T-cell (primary cell): ENCODE results near the gene TANGO2. TPM values are rescaled to one million over a fixed set of nuclear protein-coding genes. Genes with fewer than 3 reads are reported as not detected.

Experiments
- ATAC-seq, 4 experiments: fragments of 200-7000 bp in 3 of 4; fragments of 150-1000 bp in 1 of 4; cut with Tn5 transposase; replicated peaks in 1 of 4; 1 replicate in 3 of 4; 2 replicates in 1 of 4; pipeline ENCODE4 v1.10.0; 2021; ENCODE audit warnings: moderate library complexity in 3 of 4, mild to moderate bottlenecking in 2 of 4, moderate number of reproducible peaks in 1 of 4
- CTCF ChIA-PET, 2 donors: fragments of 300-600 bp; sonication (Branson Sonifier 250); formaldehyde crosslinking; loops; one replicate each; lab custom pipeline; 2022; ENCODE audit warnings: antibody characterized with exemption in 2 of 2; lab: Charles Lee
- POLR2A ChIA-PET, 2 donors: fragments of 300-600 bp; sonication (Branson Sonifier 250); formaldehyde crosslinking; loops; one replicate each; lab custom pipeline; 2022; ENCODE audit warnings: antibody characterized with exemption in 2 of 2; lab: Charles Lee
- DNase-seq, 35 experiments: peaks; one replicate each; pipeline versions ENCODE4 v3.0.0 to v3.0.0-alpha.2; 2013 to 2023
- H3K27ac ChIP-seq: one replicate; pipeline ENCODE4 v1.5.1; 2013; ENCODE audit warnings: low read length
- H3K27me3 ChIP-seq, 2 experiments: replicated peaks in 1 of 2; 1 replicate in 1 of 2; 2 replicates in 1 of 2; pipeline versions ENCODE4 v1.6.1 to v1.7.0; 2013; ENCODE audit warnings: low read length in 1 of 2, mixed read lengths in 1 of 2; ENCODE audit not compliant: control insufficient read depth in 2 of 2, insufficient read depth in 2 of 2; ENCODE audit errors: extremely low read depth in 1 of 2
- H3K36me3 ChIP-seq, 2 donors: 1 replicate in 1 of 2; 2 replicates in 1 of 2; pipeline versions ENCODE4 v1.6.1 to v1.7.0; 2013; ENCODE audit warnings: low read length in 1 of 2; ENCODE audit not compliant: control insufficient read depth in 2 of 2, insufficient read depth in 1 of 2; ENCODE audit errors: extremely low read depth in 1 of 2
- H3K4me1 ChIP-seq, 2 experiments: 1 replicate in 1 of 2; 2 replicates in 1 of 2; pipeline versions ENCODE4 v1.6.1 to v1.7.0; 2013; ENCODE audit warnings: low read length in 2 of 2, mixed read lengths in 1 of 2; ENCODE audit not compliant: insufficient read depth in 2 of 2, control insufficient read depth in 1 of 2; ENCODE audit errors: extremely low read depth in 1 of 2
- H3K4me3 ChIP-seq, 2 donors: 1 replicate in 1 of 2; 2 replicates in 1 of 2; pipeline versions ENCODE4 v1.5.1 to v1.7.0; 2013; ENCODE audit warnings: mild to moderate bottlenecking in 2 of 2, low read length in 1 of 2, moderate library complexity in 1 of 2; ENCODE audit not compliant: control insufficient read depth in 1 of 2; ENCODE audit errors: extremely low read depth in 1 of 2
- H3K9me3 ChIP-seq: 2 replicates; pipeline ENCODE4 v1.7.0; 2013
- H3K27ac Mint-ChIP-seq, 2 donors: one replicate each; pipeline ENCODE4 v1.8.0; 2020 to 2021; ENCODE audit warnings: mild to moderate bottlenecking in 2 of 2, mixed read lengths in 2 of 2
- H3K27me3 Mint-ChIP-seq, 2 donors: one replicate each; pipeline ENCODE4 v1.8.0; 2021 to 2022; ENCODE audit warnings: mixed read lengths in 2 of 2
- H3K36me3 Mint-ChIP-seq: one replicate; pipeline ENCODE4 v1.8.0; 2021; ENCODE audit warnings: mixed read lengths
- H3K4me1 Mint-ChIP-seq, 3 donors: one replicate each; pipeline ENCODE4 v1.8.0; 2020 to 2022; ENCODE audit warnings: mixed read lengths in 3 of 3, mild to moderate bottlenecking in 1 of 3
- H3K4me3 Mint-ChIP-seq, 3 donors: one replicate each; pipeline ENCODE4 v1.8.0; 2020 to 2022; ENCODE audit warnings: mild to moderate bottlenecking in 3 of 3, mixed read lengths in 3 of 3, moderate library complexity in 3 of 3
- H3K9me3 Mint-ChIP-seq, 3 donors: one replicate each; pipeline ENCODE4 v1.8.0; 2020 to 2022; ENCODE audit warnings: mixed read lengths in 3 of 3
- WGBS: methylation state at CpG from one replicate; pipeline ENCODE4 v1.1.5; 2013; ENCODE audit warnings: missing lambda C conversion rate; ENCODE audit not compliant: insufficient coverage; 5-methylcytosine and 5-hydroxymethylcytosine counted together
- total RNA-seq, 35 experiments: library from RNA in 6 of 35; stranded (reverse) in 6 of 35; fragments of 120-200 nt in 1 of 35; gene quantifications; one replicate each; pipeline versions ENCODE4 v1.2.1 to v1.2.4 and lab custom pipeline; 2013 to 2026

Gene TANGO2
- total RNA-seq, 5 donors from 2014 or later (not counting 1 experiment from before 2014, with no cell fraction given), result 29.9 to 48.4 (median 43.7) TPM

DNA sequence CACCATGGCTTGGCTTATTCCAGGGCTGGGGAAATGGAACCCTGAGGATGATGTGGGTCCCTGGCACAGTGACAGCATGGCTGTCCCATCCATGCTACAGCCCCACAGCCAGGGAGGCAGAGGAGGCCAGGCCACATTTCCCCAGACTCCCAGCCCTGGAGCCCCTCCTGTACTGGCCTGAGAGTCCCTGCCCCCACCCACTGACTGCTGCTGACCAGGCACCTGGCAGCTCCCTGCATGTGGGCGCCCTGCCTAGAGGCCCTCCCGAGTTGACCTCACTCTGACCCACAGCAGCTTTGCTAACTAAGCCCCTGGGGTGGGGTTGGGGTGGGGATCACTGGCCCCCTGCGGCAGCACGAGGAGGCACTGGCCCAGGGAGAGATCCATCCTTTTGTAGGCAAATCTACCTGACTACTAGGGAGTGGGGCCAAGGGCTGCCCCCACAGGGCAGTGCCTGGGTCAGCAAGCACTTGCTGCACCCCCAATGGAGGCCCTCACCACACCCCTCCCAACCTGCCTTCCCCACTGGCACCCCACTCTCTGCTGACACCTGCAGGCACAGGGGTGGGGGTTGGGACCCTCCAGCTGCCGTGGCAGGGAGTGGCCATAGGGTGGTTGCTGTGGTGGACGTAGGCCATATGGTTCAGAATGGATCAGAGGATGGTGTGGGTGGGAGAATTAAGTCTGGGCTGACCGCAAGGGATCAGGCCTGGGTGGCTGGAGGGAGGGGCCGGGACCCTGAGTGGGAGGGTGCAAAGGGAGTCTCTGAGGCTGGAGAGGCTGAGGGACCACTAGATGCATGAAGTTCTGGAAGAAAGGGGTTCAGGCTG, 21.7 kb upstream of the TANGO2 start:
- Histone ChIP-seq H3K27me3 (peaks cover 0 to 14% of the 10 kb centered on the region in 2 experiments), H3K4me3 (no peak overlapping the region), H3K36me3 (no peaks in the 10 kb centered on the region), H3K4me1 (no peaks in the 10 kb centered on the region), H3K27ac (no peak overlapping the region), H3K9me3 (no peaks in the 10 kb centered on the region)
- no peak for ATAC-seq
- POLR2A ChIA-PET, result no interaction called here
- H3K27ac Mint-ChIP-seq, result no peak overlapping the region
- no peak overlapping the region for H3K4me3 Mint-ChIP-seq
- peaks cover 6 to 15% (median 12%) of the 10 kb centered on the region in 3 donors for H3K9me3 Mint-ChIP-seq
- no peaks in the 10 kb centered on the region for H3K27me3 Mint-ChIP-seq
- H3K36me3 Mint-ChIP-seq, result no peaks in the 10 kb centered on the region
- 90% methylated on average over 4 of the region's 8 CpGs for WGBS
- H3K4me1 Mint-ChIP-seq, result no peaks in the 10 kb centered on the region
- CTCF ChIA-PET, result no interaction called here
- DNase-seq, result no peak

DNA sequence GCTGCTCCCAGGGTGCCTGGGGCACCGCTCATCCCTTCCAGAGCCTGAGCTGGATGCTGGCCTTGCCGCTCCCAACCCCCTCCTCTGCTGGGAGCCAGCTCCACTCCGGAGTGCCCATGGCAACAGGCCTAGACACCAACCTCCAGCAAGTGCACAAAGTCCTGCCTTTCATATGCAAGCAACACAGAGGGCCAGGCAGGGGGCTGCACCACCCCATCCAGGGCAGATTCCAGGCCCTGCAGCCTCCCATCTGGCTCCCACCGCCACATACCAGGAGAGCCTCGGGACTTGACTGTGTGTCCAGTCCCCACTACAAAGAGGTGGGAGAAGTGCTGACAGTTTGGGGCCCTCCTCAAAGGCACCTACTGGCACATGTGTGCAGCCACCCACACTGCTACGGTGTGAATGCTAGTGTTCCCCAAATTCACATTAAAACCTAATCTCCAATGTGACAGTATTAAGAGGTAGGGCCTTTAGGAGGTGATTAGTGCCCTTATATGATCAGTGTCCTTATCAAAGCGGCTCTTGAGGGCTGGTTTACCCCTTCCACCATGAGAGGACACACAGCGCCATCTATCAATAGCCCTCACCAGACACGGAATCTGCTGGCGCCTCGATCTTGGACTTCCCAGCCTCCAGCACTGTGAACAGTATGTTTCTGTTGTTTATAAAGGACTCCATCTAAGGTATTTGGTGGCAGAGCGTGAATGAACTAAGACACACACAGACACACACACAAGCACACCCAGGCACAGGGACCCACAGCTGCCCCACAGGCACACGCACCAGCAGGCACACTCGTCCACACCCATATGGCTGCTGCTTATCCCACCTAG, 20.4 kb upstream of the TANGO2 start:
- ChIA-PET CTCF (no interaction called here), POLR2A (no interaction called here)
- H3K27ac ChIP-seq, result no peak overlapping the region
- no peaks in the 10 kb centered on the region for H3K36me3 ChIP-seq
- H3K4me3 ChIP-seq, result no peak overlapping the region
- no peaks in the 10 kb centered on the region for H3K36me3 Mint-ChIP-seq
- H3K4me1 ChIP-seq, result no peaks in the 10 kb centered on the region
- WGBS, result 91% methylated on average over 3 of the region's 14 CpGs
- no peak overlapping the region for H3K4me3 Mint-ChIP-seq
- no peaks in the 10 kb centered on the region for H3K9me3 ChIP-seq
- no peak overlapping the region for H3K27ac Mint-ChIP-seq
- DNase-seq, result no peak
- H3K4me1 Mint-ChIP-seq, result no peaks in the 10 kb centered on the region
- peaks cover 0 to 14% of the 10 kb centered on the region in 2 experiments for H3K27me3 ChIP-seq
- no peaks in the 10 kb centered on the region for H3K27me3 Mint-ChIP-seq
- no peak for ATAC-seq
- H3K9me3 Mint-ChIP-seq, result peaks cover 11 to 19% (median 15%) of the 10 kb centered on the region in 3 donors

DNA sequence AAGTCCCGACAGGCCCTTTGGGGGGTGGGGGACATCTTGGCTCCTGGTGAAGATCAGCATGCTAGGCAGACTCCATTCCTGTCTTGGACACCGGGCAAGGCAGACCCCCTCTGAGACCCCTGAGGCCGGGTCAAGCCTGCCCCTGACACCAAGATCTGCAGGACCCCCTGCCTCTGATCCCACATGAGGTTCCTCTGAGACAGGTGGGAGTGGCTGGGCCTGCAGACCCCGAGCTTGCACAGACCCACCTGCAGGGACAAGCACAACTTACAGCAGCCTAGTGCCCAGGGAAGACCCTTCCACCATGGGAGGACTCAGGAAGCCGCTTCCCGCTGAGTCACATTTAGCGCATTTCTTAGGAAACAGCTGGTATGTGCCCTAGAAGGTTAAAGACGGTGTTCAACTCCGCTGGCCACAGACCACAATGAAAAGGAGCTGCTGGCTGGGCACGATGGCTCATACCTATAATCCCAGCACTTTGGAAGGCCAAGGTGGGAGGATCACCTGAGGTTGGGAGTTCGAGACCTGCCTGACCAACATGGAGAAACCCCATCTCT, 19.8 kb upstream of the TANGO2 start:
- ATAC-seq, result no peak

DNA sequence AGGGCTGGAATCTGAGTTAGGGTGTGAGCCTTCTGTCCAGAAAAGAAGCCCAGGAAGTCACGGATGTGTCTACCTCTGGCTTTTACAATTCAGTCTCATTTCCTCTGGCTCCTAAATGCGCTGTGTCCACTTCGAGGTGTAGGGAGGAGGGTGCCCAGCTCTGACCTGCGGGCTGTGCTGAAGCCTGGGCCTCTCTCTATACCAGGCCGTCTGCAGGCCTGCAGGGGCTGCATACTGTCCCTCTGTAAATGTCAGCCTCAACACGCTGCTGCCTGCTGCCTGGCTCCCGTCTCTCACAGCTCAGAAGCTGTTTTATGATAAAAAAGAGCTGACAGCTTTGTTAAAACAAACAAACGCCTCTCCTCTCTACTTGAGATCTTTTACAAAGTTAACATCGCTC, 18.8 kb upstream of the TANGO2 start:
- H3K27me3 ChIP-seq, result peaks cover 0 to 10% of the 10 kb centered on the region in 2 experiments
- no peaks in the 10 kb centered on the region for H3K4me1 ChIP-seq
- Mint-ChIP-seq H3K36me3 (no peaks in the 10 kb centered on the region), H3K27me3 (no peaks in the 10 kb centered on the region), H3K4me3 (no peak overlapping the region), H3K9me3 (peaks cover 11 to 19% (median 15%) of the 10 kb centered on the region in 3 donors), H3K4me1 (no peaks in the 10 kb centered on the region), H3K27ac (no peak overlapping the region)
- ATAC-seq (no peak), DNase-seq (no peak)
- H3K9me3 ChIP-seq, result no peaks in the 10 kb centered on the region
- H3K36me3 ChIP-seq, result no peaks in the 10 kb centered on the region
- WGBS, result 83% methylated on average over 4 of the region's 9 CpGs
- POLR2A ChIA-PET, result no interaction called here
- H3K27ac ChIP-seq, result no peak overlapping the region
- CTCF ChIA-PET, result no interaction called here
- H3K4me3 ChIP-seq, result no peak overlapping the region

More for the DNA sequence above, 19.8 kb upstream of the TANGO2 start:
- no peak overlapping the region for H3K27ac Mint-ChIP-seq
- ChIA-PET CTCF (no interaction called here), POLR2A (no interaction called here)
- no peak for DNase-seq
- H3K4me1 ChIP-seq, result no peaks in the 10 kb centered on the region
- no peak overlapping the region for H3K4me3 ChIP-seq
- no peaks in the 10 kb centered on the region for H3K4me1 Mint-ChIP-seq
- no peaks in the 10 kb centered on the region for H3K27me3 Mint-ChIP-seq
- H3K36me3 ChIP-seq, result no peaks in the 10 kb centered on the region
- H3K4me3 Mint-ChIP-seq, result no peak overlapping the region
- no peak overlapping the region for H3K27ac ChIP-seq
- no peaks in the 10 kb centered on the region for H3K9me3 ChIP-seq
- 63% methylated on average over 7 of the region's 11 CpGs for WGBS
- H3K27me3 ChIP-seq, result peaks cover 0 to 14% of the 10 kb centered on the region in 2 experiments
- peaks cover 11 to 19% (median 15%) of the 10 kb centered on the region in 3 donors for H3K9me3 Mint-ChIP-seq
- no peaks in the 10 kb centered on the region for H3K36me3 Mint-ChIP-seq

DNA sequence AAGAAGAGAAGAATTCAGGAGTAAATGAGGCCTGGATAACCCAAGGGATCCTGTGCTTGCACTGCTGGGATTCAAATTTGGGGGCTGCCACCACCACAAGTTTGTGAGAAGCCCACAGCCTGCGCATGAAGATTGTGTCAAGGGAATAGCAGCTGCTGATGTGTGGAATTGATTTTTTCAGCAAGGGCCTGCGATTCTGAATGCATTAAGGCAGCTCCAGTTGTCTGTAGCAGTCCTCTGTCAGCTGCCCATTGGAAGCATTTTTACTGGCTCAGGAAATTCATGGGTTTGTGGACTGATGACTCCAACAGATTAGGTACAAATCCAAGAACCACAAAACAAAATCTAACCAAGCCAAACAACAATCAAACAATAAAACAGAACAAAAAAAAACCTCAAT, 18.3 kb upstream of the TANGO2 start:
- peaks cover 0 to 9% of the 10 kb centered on the region in 2 experiments for H3K27me3 ChIP-seq
- H3K27me3 Mint-ChIP-seq, result no peaks in the 10 kb centered on the region
- no peaks in the 10 kb centered on the region for H3K4me1 ChIP-seq
- ChIA-PET CTCF (interaction anchor here in 1 of 2 donors (0.5 kb wide), 1 partner anchor 8 kb away, joined by 5 read pairs; no protein-coding TSS in a partner anchor), POLR2A (no interaction called here)
- H3K4me3 ChIP-seq, result no peak overlapping the region
- DNase-seq, result no peak
- H3K36me3 Mint-ChIP-seq, result no peaks in the 10 kb centered on the region
- H3K36me3 ChIP-seq, result no peaks in the 10 kb centered on the region
- peaks cover 11 to 19% (median 15%) of the 10 kb centered on the region in 3 donors for H3K9me3 Mint-ChIP-seq
- no peaks in the 10 kb centered on the region for H3K4me1 Mint-ChIP-seq
- no peak overlapping the region for H3K27ac ChIP-seq
- H3K4me3 Mint-ChIP-seq, result no peak overlapping the region
- no peaks in the 10 kb centered on the region for H3K9me3 ChIP-seq
- no peak for ATAC-seq
- 83% methylated on average over 2 of the region's 2 CpGs for WGBS
- H3K27ac Mint-ChIP-seq, result no peak overlapping the region

DNA sequence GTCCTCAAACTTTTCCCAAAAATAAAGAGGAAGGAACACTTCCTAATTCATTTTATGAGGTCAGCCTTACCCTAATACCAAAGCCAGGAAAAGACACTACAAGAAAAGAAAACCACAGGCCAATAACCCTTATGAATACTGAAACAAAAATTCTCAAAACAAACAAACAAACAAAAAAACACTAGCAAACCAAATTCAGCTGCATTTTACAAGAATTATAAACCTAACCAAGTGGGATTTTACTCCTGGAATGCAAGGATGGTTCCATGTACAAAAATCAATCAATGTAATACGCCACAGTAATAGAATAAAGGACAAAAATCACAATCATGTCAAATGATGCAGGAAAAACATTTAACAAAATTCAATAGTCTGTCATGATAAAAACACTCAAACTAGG, 17.6 kb upstream of the TANGO2 start:
- H3K4me3 Mint-ChIP-seq, result no peak overlapping the region
- Histone ChIP-seq H3K4me1 (no peaks in the 10 kb centered on the region), H3K36me3 (no peaks in the 10 kb centered on the region), H3K4me3 (no peak overlapping the region), H3K27ac (no peak overlapping the region), H3K9me3 (no peaks in the 10 kb centered on the region), H3K27me3 (peaks cover 0 to 6% of the 10 kb centered on the region in 2 experiments)
- no peaks in the 10 kb centered on the region for H3K36me3 Mint-ChIP-seq
- no peak for ATAC-seq
- H3K9me3 Mint-ChIP-seq, result peaks cover 11 to 19% (median 15%) of the 10 kb centered on the region in 3 donors
- H3K27me3 Mint-ChIP-seq, result no peaks in the 10 kb centered on the region
- H3K4me1 Mint-ChIP-seq, result no peaks in the 10 kb centered on the region
- ChIA-PET POLR2A (interaction anchor here in 1 of 2 donors (0.7 kb wide), 1 partner anchor 75 kb away, joined by 4 read pairs; no protein-coding TSS in a partner anchor), CTCF (interaction anchor here in 1 of 2 donors (0.5 kb wide), 1 partner anchor 8 kb away, joined by 5 read pairs; no protein-coding TSS in a partner anchor)
- no peak overlapping the region for H3K27ac Mint-ChIP-seq
- 100% methylated on average over 1 of the region's 1 CpG for WGBS
- DNase-seq, result no peak
